GM12892 (cell line): Measurements from ENCODE around the gene ZDHHC20.

ENCODE experiments used
- POLR2A ChIP-seq: IDR thresholded peaks from 2 replicates; pipeline ENCODE4 v1.6.1; 2011; ENCODE audit warnings: low read depth, low read length, control low read depth
- POLR2AphosphoS5 ChIP-seq: IDR thresholded peaks from 2 replicates; pipeline ENCODE4 v1.6.1; 2011; ENCODE audit warnings: low read depth, low read length, control low read depth

DNA sequence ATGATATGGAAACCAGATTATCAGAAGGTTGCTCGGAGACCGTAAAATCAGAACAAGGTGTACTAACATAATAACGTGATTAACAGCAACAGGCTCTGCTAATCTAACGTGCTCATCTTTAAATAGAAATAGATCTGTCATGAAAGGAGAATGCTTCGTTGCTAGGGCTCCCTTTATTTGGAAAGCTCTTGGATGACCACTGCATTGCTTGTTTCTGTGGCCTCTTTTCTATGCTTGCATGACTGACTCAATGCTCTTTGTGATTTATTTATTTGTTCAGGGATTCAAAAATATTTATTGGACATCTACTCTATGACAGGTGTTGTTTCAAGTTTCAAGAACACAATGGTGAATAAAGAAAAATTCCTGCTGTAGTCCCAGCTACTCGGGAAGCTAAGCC, 22.3 kb upstream of the ZDHHC20 start:
- TF ChIP-seq POLR2A = no peak
- TF ChIP-seq POLR2AphosphoS5 = no peak
